PFSK-1 (cell line): ENCODE measurements around the gene SMR3B.

Source experiments
- FOXP2 ChIP-seq: optimal IDR thresholded peaks from 2 replicates; pipeline ENCODE3; 2011; ENCODE audit warnings: borderline replicate concordance, control low read depth, inconsistent platforms; ENCODE audit not compliant: insufficient read depth; ENCODE audit errors: extremely low read length, extremely low read depth
- POLR2AphosphoS5 ChIP-seq: IDR thresholded peaks from 2 replicates; pipeline ENCODE4 v1.6.1; 2012; ENCODE audit warnings: low read depth, mild to moderate bottlenecking, control low read depth, low read length, moderate library complexity
- SIN3A ChIP-seq: IDR thresholded peaks from 2 replicates; pipeline ENCODE4 v1.6.1; 2012; ENCODE audit warnings: mild to moderate bottlenecking, low read length, moderate library complexity, borderline replicate concordance; ENCODE audit not compliant: insufficient read depth
- TAF1 ChIP-seq: IDR thresholded peaks from 2 replicates; pipeline ENCODE4 v1.6.1; 2012; ENCODE audit warnings: low read length, control low read depth, borderline replicate concordance; ENCODE audit not compliant: insufficient read depth
- TF ChIP-seq, protein P1 (sequence below), 2 experiments: IDR thresholded peaks; 2 replicates each; pipeline versions ENCODE4 v1.6.1 to v1.8.0; 2011 to 2012; ENCODE audit warnings: low read depth in 2 of 2, low read length in 2 of 2, control low read depth in 1 of 2, inconsistent platforms in 1 of 2, mild to moderate bottlenecking in 1 of 2, moderate library complexity in 1 of 2; ENCODE audit not compliant: insufficient read depth in 1 of 2

DNA sequence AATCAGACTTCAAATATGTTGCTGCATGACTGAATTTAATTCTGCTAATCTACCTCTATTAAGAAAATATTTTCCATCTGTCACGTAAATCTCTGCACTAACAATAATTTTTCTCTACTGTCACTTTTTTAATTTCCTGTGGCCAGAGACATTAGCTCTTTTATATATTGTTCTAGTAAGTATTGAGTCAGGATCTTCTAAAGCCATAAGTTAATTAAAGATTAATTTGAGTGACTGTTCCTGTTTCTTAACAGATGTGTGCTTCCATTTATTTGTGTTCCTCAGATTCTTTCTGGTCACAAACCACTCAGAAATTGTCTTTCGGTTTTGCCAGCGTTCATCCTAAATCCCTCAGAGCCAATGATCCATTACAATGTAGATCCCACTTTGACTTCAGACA lies 2.4 kb upstream of the SMR3B start:
- TF ChIP-seq TAF1 (no peak), SIN3A (no peak), FOXP2 (no peak), POLR2AphosphoS5 (no peak)
- TF ChIP-seq, protein P1, sequence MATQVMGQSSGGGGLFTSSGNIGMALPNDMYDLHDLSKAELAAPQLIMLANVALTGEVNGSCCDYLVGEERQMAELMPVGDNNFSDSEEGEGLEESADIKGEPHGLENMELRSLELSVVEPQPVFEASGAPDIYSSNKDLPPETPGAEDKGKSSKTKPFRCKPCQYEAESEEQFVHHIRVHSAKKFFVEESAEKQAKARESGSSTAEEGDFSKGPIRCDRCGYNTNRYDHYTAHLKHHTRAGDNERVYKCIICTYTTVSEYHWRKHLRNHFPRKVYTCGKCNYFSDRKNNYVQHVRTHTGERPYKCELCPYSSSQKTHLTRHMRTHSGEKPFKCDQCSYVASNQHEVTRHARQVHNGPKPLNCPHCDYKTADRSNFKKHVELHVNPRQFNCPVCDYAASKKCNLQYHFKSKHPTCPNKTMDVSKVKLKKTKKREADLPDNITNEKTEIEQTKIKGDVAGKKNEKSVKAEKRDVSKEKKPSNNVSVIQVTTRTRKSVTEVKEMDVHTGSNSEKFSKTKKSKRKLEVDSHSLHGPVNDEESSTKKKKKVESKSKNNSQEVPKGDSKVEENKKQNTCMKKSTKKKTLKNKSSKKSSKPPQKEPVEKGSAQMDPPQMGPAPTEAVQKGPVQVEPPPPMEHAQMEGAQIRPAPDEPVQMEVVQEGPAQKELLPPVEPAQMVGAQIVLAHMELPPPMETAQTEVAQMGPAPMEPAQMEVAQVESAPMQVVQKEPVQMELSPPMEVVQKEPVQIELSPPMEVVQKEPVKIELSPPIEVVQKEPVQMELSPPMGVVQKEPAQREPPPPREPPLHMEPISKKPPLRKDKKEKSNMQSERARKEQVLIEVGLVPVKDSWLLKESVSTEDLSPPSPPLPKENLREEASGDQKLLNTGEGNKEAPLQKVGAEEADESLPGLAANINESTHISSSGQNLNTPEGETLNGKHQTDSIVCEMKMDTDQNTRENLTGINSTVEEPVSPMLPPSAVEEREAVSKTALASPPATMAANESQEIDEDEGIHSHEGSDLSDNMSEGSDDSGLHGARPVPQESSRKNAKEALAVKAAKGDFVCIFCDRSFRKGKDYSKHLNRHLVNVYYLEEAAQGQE (IDR thresholded peaks at IDR 0.05; ENCODE audit: insufficient read depth in 1 of 2, low read depth in 2 of 2, low read length in 2 of 2) = no peak
